Astrocyte of the cerebellum (primary cell): ENCODE measurements around the gene GLDC.
"Not testable (repeated sequence)": the region's sequence is repeated elsewhere in the genome, so short reads cannot be mapped to it uniquely, and the experiment has no call there.

Source experiments
- DNase-seq: peaks from one replicate; pipeline ENCODE4 v3.0.0-alpha.2; 2011; ENCODE audit warnings: low read depth
- H3K4me3 ChIP-seq: 2 replicates; pipeline ENCODE4 v1.5.1; 2011; ENCODE audit warnings: mild to moderate bottlenecking, low read depth, low read length, moderate library complexity
- CTCF ChIP-seq: IDR thresholded peaks from 2 replicates; pipeline ENCODE4 v1.5.1; 2012; ENCODE audit warnings: low read length, low read depth, moderate library complexity, mild to moderate bottlenecking; ENCODE audit errors: missing control alignments
- in situ Hi-C: cut with HindIII; loops from 2 replicates; pipeline ENCODE4 v1.10.0; 2017; ENCODE audit warnings: low sequenced_read_pairs

GLDC gene

GRCh38 chr9:6549106-6549800, 96.3 kb downstream of the GLDC start:
- in situ Hi-C loops: no loop called here
- no peak overlapping the region for H3K4me3 ChIP-seq
- no peak for TF ChIP-seq CTCF
- no peak for DNase-seq

- in situ Hi-C loops: no loop called here
- no peak overlapping the region for H3K4me3 ChIP-seq
- TF ChIP-seq CTCF: no peak
- no peak for DNase-seq
Measured at GRCh38 chr9:6545017-6545691, 100.4 kb downstream of the GLDC start.

- TF ChIP-seq CTCF: no peak
- no peak for DNase-seq
- in situ Hi-C loops: no loop called here
- H3K4me3 ChIP-seq: no peak overlapping the region
Measured at GRCh38 chr9:6543204-6543603, 102.3 kb downstream of the GLDC start.

- DNase-seq, in situ Hi-C loops, H3K4me3 ChIP-seq: not testable (repeated sequence)
Measured at GRCh38 chr9:6542617-6543016, 102.9 kb downstream of the GLDC start.

- DNase-seq: no peak
- in situ Hi-C loops: no loop called here
- no peak for TF ChIP-seq CTCF
- no peak overlapping the region for H3K4me3 ChIP-seq
Measured at GRCh38 chr9:6538666-6539071, 106.9 kb downstream of the GLDC start.

- DNase-seq: no peak
- no peak overlapping the region for H3K4me3 ChIP-seq
- TF ChIP-seq CTCF: no peak
- in situ Hi-C loops: no loop called here
Measured at GRCh38 chr9:6535594-6535993, 109.9 kb downstream of the GLDC start.

- no peak for DNase-seq
- in situ Hi-C loops: no loop called here
- no peak overlapping the region for H3K4me3 ChIP-seq
- no peak for TF ChIP-seq CTCF
Measured at GRCh38 chr9:6525326-6526045, 120.0 kb downstream of the GLDC start.
